HG03108 (cell line): Measurements from ENCODE around the gene SPATA18.

Source experiments
- ATAC-seq: cut with Tn5 transposase; IDR thresholded peaks from one replicate; pipeline ENCODE4 v1.9.1; 2021; ENCODE audit warnings: moderate library complexity; ENCODE audit not compliant: unreplicated experiment

Gene SPATA18

GRCh38 chr4:52051213-52051614, at the start of gene SPATA18:
Gene SPATA18, plus strand, starts transcription at chr4:52051304. Its CDS starts 401 bp downstream, at chr4:52051705.
- ATAC-seq, result peak; percentile 25

- ATAC-seq, result no peak
These were observed 49.5 kb upstream of the SPATA18 start for GRCh38 chr4:52001616-52002015.

GRCh38 chr4:52004414-52004813, 46.7 kb upstream of the SPATA18 start:
- no peak for ATAC-seq

- ATAC-seq, result no peak
These were observed 45.4 kb upstream of the SPATA18 start for GRCh38 chr4:52005604-52006273.

GRCh38 chr4:52006887-52007286, 44.2 kb upstream of the SPATA18 start:
- ATAC-seq, result no peak

GRCh38 chr4:52010986-52011385, 40.1 kb upstream of the SPATA18 start:
- no peak for ATAC-seq

- no peak for ATAC-seq
These were observed 38.5 kb upstream of the SPATA18 start for GRCh38 chr4:52012651-52013050.

- no peak for ATAC-seq
These were observed 36.2 kb upstream of the SPATA18 start for GRCh38 chr4:52014903-52015302.

GRCh38 chr4:52015366-52015765, 35.7 kb upstream of the SPATA18 start:
- no peak for ATAC-seq

GRCh38 chr4:52016981-52017380, 34.1 kb upstream of the SPATA18 start:
- no peak for ATAC-seq

GRCh38 chr4:52017814-52018213, 33.3 kb upstream of the SPATA18 start:
- no peak for ATAC-seq

- no peak for ATAC-seq
These were observed 31.0 kb upstream of the SPATA18 start, which contains the start of gene LRRC66 for GRCh38 chr4:52019936-52020657. Gene LRRC66, minus strand, starts transcription at chr4:52020363. Its CDS starts 2,750 bp downstream, at chr4:52017613.

GRCh38 chr4:52028970-52029369, 22.1 kb upstream of the SPATA18 start:
- no peak for ATAC-seq

GRCh38 chr4:52032005-52032404, 19.1 kb upstream of the SPATA18 start:
- no peak for ATAC-seq

- no peak for ATAC-seq
These were observed 15.9 kb upstream of the SPATA18 start for GRCh38 chr4:52035190-52035589.

GRCh38 chr4:52036886-52037530, 14.1 kb upstream of the SPATA18 start:
- ATAC-seq, result no peak

GRCh38 chr4:52037689-52038102, 13.4 kb upstream of the SPATA18 start:
- peak; percentile 56 for ATAC-seq

GRCh38 chr4:52038103-52038912, 12.8 kb upstream of the SPATA18 start, which contains the start of gene SGCB:
Gene SGCB, minus strand, starts transcription at chr4:52038299. Its CDS starts 40 bp downstream, at chr4:52038259.
- peak; percentile 86 for ATAC-seq

- ATAC-seq, result no peak
These were observed 6.1 kb upstream of the SPATA18 start for GRCh38 chr4:52045028-52045427.

- no peak for ATAC-seq
These were observed 1.8 kb upstream of the SPATA18 start for GRCh38 chr4:52049266-52049665.
